GM04503 (cell line): ENCODE results near the gene CLCA2.
"Not testable (repeated sequence)": the region's sequence is repeated elsewhere in the genome, so short reads cannot be mapped to it uniquely, and the experiment has no call there.

Source experiments
- DNase-seq: peaks from one replicate; pipeline ENCODE4 v3.0.0-alpha.2; 2012; ENCODE audit warnings: low read depth

The CLCA2 gene

GRCh38 chr1:86472767-86473166, 48.8 kb downstream of the CLCA2 start:
- no peak for DNase-seq

DNA sequence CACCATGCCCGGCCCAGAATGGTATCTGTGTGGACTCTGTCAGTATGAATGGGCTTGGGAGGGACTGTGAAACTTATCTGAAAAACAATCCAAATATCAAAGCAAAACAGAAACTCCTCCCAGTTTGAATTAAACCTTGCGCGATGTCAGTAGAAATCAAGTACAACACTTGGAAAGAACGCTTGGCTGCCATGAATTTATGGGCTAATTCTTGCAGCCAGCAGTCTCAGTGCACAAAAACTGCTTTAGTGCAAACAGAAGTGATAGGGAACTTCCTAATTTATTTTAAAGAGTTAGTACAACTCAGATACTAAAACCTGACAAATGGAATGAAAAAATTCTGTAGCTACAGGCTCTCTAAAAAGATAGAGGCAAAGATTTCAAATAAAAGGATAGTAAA, 53.3 kb downstream of the CLCA2 start:
- DNase-seq: no peak

DNA sequence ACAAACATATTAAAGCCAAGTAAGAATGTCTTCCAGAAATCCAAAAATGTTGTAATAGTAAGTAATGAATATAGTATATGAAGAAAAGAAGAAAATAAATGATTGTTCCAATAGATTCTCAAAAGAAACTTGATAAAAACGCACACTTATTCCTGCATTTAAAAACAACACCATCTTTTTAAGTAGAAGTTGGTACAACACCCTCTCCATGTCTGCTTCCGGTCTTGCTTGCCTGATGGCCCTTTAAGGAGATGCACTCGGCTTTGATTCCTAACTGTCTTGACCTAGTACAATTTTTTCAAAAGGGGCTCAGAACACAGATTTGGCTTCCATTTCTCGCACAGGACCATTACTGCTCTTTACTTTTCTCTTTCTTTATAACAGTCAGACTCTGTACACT, 53.7 kb downstream of the CLCA2 start:
- DNase-seq: no peak

- DNase-seq: no peak
Measured at GRCh38 chr1:86478416-86479156, 54.6 kb downstream of the CLCA2 start.

DNA sequence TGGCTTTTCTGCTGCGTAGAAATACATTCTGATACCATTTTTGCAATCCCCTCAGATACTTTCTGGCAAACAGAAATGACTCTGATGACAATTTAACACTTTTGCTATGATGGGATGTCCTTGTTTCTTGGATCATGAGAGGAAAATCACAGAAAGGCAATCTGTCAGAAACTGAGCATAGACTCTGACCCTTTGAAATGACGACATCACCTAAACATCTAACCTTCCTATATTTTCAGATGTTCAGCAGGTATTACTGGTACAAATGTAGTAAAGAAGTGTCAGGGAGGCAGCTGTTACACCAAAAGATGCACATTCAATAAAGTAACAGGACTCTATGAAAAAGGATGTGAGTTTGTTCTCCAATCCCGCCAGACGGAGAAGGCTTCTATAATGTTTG, 58.0 kb downstream of the CLCA2 start:
- DNase-seq: no peak

DNA sequence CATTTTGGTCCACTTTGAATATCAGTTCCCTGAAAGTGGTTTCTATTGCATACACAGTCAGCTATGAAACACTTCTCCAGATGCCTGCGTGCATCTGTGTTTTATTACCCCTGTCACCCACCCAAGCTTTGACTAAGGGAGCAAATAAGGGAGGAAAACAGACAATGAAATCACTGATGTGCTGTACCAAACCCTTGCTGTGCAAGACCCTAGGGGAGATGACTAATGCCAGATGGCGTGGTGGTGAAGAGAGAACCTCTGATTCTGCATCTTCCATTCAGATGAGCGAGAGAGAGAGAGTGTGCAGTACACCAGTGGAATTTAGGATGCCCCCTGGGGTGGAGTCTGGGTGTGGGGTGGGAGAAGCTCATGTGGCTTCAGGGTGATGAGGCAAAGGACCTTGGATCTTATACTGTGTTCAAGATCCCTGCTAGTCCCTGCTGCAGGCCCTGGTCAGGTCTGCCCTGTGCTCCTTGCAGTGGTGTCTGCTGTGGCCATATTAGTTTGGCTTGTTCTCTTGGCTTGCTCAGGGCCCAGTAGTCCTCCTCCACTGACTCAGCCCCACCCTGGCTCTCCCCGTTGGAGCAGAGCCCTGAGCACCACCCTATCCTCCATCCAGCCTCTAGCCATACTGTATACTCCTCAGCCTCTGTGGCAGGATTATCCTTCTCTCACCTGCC, 63.3 kb downstream of the CLCA2 start:
- peak; percentile 96 for DNase-seq

DNA sequence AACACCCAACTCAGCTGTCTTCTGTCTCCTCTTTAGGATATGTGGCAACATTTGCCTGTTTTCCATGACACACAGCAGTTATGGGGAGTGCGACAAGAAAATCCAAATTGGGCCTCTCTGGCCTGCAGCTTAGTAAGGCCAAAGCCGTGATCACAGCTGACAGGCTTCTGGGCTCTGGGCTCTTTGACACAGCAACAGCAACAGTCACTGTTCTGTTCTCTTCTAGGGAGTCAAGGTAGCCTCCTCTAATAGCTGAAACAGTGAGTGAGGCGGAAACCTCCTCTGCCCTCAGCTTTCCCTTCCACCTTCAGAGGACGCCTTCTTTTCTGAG, 63.8 kb downstream of the CLCA2 start:
- DNase-seq: no peak

DNA sequence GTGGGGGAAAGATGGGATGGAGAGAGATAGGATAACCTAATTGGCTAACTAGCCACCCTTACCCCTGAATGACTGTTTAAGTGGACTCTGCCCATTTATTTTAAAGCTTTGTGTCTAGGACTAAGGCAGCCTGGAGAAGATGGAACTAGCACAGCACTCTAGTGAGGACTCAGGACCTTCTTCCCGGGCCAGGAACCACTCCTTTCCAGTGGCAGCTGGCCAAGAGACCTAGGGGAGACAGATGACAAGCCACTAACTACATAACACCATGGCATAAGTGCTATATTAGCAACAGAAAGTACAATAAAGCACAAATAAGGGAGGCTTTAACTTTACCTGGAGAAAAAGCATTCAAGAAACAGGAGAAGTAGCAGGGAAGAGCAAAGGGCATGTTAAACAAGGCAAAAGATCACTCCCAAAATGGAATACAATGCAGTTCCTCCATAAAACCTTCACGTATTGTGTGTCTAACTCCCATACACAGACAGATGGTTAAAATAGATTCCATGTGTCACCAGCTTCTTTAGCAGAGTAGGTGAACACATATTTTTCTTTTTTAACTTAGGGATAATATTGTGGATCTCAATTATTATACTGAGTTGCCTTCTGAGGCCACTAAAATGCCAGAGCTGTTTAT, 65.4 kb downstream of the CLCA2 start:
- no peak for DNase-seq

GRCh38 chr1:86491171-86491950, 67.4 kb downstream of the CLCA2 start:
- no peak for DNase-seq

DNA sequence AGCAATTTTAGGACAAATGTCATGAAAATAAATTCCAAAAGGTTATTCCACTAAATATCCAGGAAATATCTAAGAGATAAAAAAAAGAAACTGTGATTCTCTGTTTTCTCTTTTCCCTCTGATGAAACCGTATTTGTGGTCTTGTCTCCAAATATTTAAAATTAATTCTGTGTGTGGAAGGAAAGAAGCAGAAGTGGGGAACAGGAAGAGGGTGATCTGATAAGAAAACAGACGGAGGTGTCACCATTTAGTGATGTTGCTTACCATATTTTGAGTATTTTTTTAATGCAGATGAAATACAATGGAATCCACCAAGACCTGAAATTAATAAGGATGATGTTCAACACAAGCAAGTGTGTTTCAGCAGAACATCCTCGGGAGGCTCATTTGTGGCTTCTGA, 74.3 kb downstream of the CLCA2 start:
- DNase-seq: no peak

DNA sequence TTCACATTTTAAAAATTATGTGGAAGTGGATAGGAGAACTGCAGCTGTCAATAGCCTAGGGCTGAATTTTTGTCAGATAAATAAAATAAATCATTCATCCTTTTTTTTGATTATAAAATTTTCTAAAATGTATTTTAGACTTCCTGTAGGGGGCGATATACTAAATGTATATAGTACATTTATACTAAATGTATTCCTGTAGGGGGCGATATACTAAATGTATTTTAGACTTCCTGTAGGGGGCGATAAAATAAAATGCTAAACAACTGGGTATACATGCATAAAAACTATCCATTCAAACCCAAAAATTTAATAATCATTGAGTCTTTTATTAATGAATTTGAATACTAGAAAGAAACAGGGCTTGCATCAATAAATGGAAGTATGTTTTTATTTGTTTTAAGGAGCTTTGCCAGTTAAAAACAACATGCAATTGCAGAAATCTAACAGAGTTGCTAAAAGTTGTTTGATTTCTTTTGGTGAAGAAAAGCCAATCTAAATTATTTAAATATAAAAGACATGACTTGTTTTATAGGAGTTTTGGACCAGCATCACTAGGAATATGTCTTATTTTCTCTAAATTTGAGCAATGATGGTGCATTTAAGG, 76.1 kb downstream of the CLCA2 start:
- no peak for DNase-seq

DNA sequence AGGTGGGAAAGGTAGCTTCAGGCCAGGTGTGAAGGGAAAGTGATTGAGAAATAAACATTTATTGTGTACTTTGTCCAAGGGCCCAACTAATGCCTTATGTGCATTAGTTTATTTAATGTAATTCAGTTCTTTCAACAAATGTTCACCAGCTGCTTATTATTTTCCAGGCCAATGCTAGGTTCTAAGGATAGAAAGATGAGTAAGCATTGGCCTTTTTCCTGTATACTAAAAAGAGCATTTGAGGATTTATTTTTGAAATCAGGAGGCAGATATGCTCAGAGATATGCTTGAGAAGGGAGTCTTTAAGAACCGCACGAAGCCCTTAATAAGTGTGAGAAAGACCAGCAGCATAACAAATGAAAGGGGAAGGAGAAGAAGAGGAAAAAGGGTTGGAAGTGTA, 76.7 kb downstream of the CLCA2 start:
- no peak for DNase-seq

GRCh38 chr1:86502125-86502646, 78.2 kb downstream of the CLCA2 start:
- DNase-seq: not testable (repeated sequence)

GRCh38 chr1:86502721-86503405, 78.9 kb downstream of the CLCA2 start:
- DNase-seq: no peak

GRCh38 chr1:86503406-86504136, 79.6 kb downstream of the CLCA2 start:
- DNase-seq: no peak

- DNase-seq: no peak
Measured at GRCh38 chr1:86504137-86504479, 80.1 kb downstream of the CLCA2 start.

GRCh38 chr1:86504895-86505563, 81.1 kb downstream of the CLCA2 start:
- DNase-seq: no peak

GRCh38 chr1:86505564-86505902, 81.6 kb downstream of the CLCA2 start:
- no peak for DNase-seq
